AG08396 (cell line): ENCODE measurements around the gene STBD1.
"Not testable (repeated sequence)": the region's sequence is repeated elsewhere in the genome, so short reads cannot be mapped to it uniquely, and the experiment has no call there.

ENCODE experiments used
- DNase-seq: peaks from one replicate; pipeline ENCODE4 v3.0.0; 2012; ENCODE audit warnings: low spot score, mixed read lengths

The STBD1 gene

DNA sequence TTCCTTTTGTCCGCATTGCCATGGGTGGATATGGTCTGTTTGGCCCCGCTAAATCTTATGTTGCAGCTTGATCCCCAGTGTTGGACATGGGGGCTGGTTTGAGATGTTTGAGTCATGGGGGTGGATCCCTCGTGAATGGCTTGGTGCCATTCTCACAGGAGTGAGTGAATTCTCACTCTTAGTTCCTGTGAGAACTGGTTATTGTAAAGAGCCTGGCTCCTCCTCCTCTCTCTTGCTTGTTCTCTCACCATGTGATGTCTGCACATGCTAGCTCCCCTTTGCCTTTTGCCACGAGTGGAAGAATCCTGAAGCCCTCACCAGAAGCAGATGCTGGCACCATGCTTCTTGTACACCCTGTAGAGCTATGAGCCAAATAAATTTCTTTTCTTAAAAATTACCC, 22.6 kb upstream of the STBD1 start:
- DNase-seq, result no peak

DNA sequence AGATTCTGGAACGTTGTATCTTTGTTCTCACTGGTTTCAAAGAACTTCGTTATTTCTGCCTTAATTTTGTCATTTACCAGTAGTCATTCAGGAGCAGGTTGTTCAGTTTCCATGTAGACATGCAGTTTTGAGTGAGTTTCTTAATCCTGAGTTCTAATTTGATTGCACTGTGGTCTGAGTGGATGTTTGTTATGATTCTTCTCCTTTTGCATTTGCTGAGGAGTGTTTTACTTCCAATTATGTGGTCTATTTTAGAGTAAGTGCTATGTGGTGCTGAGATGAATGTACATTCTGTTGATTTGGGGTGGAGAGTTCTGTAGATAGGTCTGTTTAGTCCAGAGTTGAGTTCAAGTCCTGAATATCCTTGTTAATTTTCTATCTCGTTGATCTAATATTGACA, 18.7 kb upstream of the STBD1 start:
- DNase-seq, result not testable (repeated sequence)

DNA sequence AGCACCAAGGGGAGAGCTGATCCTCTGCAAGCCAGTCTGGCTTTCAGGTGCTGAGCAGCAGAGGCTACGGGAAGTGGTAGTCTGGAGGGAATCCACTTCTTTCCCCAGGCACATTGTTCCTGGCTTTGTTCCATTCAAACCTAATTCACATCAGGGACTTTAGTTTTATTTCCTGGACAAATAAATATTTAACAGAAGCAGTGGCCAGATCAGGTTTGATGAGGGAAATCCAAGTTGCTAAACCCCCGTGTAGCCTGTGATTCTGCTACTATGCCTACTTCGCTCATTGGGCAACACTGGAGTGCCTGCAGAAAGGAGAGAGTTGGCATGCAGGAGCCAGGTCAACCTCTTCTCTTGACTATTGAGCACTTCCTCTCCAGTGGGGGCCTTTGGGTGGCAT, 13.8 kb upstream of the STBD1 start:
- no peak for DNase-seq

DNA sequence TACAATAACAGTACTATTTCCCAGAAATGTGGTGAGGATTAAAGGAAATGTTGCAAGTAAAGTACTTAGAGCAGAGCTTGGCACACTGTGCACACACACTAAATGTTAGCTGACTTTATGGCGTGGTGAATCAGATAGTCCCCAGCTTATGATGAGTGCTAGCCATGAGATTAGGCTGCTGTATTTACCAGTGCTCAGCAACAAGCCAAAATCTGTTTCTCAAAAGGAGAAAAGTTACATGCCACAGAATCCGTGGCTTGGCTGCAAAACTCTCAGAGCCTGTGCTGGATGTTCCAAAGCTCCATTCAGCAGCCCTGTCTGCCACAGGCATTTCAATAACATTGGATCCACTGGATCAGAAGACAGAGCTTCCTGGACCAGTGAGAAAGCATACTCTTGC, 12.8 kb upstream of the STBD1 start:
- no peak for DNase-seq

DNA sequence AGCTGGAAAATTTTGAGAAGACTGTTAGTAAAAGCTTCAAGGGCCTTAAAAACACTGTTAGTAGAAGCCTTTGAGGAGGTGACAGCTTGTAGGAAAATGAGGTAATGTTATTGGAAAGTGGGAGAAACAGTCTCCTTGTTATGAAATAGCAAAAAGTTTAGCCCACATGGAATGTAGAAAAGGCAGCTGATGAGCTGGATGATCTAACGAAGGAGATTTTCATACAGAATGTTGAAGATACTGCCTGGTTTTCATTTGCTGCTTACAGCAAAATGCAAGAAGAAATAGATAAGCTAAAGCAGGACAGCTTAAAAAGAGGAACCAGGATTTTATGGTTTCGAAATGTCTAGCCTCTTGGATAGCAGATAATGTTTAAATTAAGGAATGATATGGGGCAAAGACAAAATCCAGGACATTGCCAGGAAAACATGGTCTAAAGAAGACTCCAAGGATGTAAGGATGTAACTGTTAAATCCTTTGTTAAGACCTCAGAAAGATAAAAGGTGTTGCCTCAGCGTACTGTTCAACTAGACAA, 10.2 kb upstream of the STBD1 start:
- DNase-seq, result no peak

DNA sequence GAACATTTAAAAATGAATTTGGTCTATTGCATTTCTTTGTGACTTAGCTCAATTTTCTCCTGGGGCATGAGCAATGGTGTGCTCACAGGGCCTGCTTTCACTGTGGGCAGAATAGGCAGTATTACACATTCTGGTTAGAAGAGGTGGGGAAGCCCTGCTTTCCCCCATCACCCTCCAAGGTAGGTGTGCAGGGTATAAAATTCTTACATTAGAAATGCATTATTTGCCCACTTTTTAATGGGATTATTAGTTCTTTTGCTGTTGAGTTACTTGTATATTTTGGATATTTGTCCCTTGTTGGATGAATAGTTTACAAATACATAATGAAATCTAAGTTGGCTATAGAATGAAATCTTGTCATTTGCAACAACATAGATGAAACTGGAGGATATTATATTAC, 8.3 kb upstream of the STBD1 start:
- no peak for DNase-seq

DNA sequence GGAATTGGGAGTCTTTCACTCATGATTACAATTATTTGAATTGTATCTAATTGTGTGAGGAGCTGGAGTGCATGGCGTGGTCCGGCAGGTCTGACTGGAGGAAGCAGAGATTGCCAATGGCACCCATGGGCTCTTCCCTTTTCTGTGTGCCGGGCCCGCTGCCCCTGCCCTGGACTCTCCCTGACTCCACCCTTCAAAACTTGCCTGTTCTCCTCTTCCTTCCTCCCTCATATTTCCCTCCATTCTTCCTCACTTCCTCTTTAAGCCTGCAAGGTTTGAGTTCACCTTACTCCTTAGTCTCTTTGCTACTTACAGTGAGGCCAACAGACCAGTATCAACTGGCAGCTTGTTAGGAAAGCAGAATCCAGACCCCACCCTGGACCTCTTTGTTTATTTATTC, 6.5 kb upstream of the STBD1 start:
- DNase-seq, result no peak

DNA sequence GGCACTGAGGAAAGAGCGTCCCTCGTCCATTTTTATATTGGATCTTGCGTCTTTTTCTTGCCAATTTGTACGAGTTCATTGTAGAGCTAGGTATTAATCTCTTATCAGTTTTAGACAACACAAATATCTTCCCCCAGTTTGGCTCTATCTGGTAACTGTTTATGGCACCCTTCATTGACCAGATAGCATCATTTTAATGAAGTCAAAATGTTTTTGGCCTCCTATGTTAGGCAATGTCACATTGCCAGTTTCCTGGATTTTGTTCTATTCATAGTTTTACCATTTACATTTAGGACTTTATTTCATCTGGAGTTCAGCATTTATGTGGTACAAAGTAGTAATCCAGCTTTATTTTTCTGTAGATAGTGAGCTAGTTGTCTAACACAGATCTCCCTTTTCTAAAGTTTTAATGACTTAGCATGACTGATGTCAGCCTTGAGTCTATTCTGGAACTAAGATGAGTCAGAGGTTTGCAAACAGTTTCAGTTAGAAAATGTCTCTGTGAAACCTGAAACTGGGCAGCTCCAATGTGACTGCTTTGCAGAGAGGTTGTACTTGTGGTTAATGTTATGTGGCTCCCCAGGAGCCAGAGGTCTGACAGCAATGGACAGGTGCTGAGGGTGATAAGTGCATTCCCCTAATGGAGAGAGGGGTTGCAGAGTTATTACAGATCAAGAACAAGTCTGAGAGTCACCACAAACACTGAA, 5.3 kb upstream of the STBD1 start:
- peak; percentile 76 for DNase-seq

DNA sequence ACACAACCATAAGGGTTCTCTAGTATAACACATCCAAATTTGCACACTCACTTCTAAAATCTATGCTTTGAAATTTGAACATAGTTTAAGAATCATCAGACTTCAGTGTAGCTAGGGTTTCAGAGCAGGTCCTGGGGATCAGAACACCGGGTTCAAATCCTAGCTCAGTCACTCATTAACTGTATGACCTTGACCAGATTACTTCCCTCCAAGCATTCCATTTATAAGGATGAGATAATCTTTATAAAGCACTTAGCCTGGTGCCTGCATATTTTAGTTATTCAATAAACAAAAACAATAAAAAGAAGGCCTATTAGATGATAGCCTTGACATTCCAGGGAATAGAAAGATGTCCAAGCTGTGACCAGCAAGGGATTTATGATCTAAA, 4.8 kb upstream of the STBD1 start:
- no peak for DNase-seq

DNA sequence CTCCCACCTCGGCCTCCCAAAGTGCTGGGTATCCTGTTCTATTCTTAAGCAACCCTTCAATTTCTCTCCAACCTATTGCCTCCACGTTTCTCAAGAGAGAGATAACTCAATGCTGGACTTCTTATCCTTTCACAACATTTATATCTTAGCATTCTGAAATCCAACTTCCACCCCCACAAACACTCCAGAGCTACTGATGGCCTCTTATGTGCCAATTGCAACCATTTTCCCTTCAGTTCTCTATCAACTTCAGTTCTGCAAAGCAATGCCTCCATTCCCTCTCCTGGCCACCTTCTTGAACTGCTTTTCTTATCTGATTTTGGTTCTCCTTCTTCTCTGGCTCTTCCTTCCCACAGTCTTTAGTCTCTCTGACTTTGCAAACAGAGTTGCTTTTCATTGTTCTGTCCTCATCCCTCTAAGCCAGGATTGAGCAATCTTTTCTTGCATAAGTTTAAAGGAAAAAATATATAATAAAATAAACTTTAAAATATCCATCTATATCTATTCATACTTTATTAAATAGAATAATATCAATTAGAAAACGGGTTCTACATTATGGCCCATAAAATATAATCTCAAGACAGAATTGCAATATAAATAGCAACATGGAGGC, 3.6 kb upstream of the STBD1 start:
- DNase-seq, result no peak

DNA sequence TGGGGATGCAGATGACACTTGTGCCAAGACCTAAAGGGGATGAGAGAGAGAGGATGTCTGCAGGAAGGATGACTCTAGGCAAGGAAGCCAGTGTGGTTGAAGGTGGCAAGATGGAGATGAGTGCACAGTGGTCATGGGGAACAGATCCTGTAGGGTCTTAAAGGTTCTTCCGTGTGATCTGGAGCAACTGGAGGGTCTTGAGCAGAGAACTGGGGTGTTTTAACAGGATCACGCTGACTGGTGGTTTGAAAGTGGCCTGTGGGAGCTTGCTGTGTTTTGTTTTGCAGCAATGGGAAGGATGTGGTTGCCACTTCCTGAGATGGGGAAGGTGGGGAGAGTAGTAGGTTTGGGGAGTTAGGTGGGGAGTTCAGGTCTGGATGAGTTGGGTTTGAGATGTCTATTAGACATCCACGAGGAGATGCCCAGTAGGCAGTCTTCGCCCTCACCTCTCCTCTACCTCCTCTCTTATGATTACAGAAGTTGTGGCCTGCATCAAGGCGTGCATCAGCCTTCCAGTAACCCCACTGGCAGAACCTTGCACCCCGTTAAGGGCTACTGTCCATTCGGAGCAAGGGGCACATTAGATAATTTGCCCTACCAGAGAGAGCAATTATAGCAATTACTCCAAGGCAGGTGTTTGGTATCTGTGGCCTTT, 1.4 kb upstream of the STBD1 start:
- DNase-seq, result no peak

DNA sequence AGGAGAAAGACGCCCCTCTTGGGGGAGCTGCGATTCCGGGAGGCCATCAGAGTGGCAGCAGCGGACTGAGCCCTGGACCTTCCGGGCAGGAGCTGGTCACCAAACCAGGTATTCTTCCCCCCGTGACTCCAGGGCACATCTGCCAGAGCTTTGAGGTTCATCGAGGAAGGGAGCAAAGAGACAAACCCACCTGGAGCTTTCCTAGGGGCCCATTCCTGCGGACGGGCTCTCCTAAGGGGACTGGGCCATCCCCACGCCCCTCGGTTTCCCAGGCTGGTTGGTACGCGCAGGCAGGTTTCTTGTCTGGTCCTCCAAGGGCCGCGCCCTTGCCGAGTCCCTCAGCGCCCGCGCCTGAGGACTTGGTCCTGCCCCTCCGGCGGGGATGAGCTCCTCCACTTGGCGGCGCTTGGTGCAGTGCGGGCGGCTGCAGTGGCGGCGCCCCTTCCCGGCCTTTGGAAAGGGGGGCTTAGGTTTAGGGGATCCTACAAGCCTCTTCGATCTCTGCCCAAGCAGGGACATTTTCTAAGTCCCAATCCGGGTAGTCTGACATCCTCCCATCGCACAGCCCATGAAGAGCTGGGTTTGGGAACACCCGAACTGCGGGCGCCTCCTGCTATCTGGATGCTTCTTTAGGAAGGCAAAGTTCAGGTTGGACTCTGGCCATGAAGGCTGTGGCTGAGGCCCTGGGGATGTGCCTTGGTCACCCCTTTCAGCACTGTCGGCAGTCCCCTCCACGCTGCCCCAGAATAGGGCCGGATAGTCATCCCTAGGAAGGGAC, 538 bp downstream of the STBD1 start:
- peak; percentile 81 for DNase-seq

DNA sequence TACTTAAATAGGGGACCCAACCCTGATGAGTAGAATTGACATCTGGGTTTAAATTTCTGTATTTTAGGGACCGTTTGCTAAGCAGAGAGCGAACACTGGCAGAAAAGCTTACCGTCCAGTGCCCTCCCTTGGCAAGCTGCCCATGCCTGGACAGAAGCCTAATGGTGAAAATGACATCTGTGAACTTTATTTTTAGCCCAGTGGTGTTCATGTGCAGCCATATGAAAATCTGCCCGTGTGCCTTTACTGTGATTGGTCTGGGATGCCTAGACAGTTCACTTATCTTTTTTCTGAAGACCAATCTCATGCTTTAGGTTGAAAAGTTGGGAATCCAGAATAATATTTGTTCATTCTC, 1.1 kb downstream of the STBD1 start:
- DNase-seq, result no peak

DNA sequence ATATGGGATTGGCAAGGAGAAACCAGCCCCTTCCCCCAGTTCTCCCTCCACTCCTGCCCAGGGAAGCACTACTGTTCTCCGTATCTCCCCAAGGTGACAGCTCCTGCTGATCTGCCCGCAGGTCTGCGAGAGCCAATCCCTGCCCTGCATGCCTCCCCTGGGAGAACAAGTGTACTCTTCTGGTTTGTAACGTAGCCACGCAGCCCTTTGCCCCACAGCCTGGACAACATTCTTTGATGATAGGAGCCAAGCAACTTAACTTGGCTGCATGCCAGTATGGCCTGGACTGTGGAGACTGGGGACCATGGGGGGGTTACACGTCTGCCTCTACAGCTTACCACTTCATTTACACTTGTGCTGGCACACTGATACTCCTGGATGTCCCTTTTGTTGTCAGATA, 2.0 kb downstream of the STBD1 start:
- no peak for DNase-seq

DNA sequence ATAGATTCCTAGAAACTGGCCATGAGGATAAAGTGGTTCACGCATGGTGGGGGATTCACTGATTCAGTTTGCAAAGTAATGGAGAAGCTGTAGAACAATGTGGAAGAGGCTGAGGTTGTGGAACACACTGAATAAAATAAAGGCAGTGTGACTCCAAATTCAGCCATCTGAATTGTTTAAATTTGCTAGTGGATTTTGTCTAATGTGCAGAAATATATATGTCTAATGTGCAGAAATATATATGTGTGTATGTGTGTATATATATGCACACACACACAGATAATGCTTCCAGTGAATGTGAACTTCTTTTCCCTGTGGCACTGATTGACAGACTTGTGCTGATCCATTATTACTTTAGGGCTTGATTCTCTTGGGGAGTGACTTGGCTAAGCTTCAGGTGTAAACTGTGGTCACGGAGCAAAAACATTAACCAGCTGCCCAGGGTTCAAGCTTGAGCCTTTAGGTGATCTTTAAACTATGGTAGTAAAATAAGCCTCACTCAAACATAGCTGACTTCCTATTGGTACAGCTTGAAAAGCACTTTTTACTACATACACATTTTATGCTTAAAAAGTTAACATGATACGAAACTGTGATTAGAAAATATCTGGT, 3.5 kb downstream of the STBD1 start:
- no peak for DNase-seq

DNA sequence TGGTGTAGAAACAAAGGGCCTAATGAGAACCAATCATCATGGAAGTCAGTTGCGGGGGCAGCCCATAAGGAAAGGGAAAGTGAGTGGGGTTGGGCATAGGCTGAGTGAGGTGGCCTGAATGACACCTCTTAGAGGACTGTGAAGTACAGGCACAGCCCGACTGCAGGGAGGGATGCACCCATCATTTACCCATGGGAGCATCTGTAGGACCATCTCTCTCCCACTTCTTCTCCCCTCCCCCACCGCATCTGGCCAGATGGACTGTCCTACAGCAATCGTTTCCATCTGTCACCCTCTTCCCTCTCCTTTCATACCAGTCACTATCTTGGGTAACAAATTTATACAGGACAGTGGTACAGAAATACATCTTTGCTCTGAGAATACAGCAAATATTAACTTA, 4.2 kb downstream of the STBD1 start:
- no peak for DNase-seq

DNA sequence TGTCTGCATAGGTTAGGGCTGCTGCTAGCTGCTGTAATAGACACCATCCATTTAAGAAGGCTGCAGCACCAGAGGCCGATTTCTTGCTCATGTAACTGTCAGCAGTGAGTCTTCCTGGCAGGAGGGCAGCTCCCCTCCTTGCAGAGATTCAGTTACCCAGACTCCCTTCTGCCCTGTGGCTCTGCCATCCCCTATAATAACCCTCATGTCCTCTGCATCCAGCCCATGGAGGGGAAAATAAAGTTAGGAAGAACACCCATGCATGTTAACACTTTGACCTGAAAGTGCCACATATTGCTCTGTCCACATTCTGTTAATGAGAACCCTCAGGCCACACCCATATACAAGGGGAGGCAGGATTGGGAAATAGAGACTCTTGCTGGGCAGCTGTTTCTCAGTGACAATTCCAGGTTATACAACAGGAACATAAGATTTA, 5.4 kb downstream of the STBD1 start:
- DNase-seq, result no peak

DNA sequence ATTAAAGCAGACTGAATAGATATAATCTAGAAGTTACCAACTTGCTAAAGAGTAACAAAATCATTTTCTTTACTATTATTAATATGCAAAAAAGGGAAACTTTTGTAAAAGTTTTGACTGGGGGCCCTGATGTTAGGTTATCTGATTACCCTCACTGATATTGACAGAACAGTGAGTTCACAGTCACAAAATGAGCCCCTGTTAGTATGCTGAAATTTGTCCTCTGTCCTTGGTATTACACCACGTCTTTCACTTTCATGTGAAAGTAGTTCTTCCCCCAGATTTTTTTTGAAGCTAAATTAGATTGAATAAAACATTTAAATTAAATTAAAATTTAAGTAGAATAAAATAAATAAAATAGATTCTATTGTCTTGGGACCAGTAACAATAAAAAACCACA, 5.9 kb downstream of the STBD1 start:
- DNase-seq, result no peak

DNA sequence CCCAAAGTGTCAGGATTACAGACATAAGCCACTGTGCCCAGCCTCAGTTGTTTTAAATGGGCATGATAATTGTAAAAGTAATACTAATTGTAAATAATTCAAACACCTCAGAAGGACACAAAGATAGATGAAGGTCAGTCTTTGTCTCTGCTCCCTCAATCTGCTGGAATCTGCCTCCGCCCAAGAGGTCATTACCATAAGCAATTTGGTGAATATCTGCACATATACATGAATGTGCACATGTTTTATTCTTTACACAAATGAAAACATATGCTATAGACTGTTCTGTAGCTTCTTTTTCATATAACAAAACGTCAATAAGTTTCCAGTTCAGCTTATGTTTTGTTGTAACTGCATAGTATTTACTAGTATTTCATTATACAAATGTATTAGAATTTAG, 7.0 kb downstream of the STBD1 start:
- no peak for DNase-seq

DNA sequence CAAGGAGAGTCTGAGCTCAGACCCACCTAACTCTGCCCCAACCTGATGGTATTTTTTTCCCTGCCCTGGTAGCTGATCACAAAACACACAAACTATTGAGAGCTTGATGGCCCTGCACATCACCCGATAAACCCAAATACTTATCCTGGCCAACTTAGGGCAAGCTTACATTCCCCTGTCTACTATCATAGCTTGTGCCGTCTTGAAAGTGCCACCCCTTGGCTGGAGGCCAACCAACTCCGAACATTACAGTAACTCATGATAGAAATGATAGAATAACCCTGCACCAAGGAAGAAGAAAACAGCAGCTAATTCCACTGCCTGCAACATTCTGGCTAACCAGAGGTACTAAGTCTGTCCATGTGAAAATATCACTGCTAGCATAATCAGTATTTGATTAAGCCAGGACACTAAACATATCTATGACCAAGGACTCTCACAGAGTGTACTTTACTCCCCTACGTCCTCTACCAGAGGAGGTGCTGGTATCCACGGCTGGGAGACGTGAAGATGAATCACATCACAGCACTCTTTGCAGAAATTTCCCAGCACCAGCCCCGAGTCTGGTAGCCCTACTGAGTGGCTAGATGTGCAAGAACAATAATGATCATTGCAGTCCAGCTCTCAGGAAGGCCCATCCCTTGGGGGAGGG, 8.9 kb downstream of the STBD1 start:
- DNase-seq, result no peak

DNA sequence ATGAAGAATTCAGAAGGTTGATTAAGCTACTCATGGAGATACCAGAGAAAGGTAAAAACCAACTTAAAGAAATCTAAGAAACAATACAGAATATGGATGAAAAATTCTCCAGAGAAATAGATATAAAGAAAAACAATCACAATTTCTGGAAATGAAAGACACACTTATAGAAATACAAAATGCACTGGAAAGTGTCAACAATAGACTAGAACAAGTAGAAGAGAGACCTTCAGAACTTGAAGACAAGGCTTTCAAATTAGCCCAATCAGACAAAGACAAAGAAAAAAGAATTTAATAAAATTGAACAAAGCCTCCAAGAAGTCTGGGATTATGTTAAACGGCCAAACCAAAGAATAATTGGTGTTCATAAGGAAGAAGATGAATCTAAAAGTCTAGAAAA, 9.6 kb downstream of the STBD1 start:
- no peak for DNase-seq

DNA sequence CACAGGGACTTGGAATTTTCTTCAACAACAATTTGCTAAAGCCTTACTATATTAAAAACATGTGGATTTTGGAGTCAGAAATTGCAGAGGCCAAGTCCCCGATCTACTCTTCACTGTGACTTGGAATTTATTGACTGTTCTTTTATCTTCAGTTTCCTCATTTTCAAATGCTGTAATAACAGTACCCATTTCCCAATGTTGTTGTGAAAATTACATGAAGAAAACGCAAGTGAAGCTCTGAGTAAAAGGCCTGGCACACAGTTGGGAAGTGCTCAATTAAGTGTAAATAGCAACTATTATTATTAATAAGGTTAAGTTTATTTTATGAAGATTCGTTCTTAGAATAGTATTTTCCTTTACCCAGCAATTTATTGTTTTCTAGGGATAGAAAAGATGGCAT, 15.7 kb downstream of the STBD1 start:
- no peak for DNase-seq
